Measurements from ENCODE around the gene FBXO10. TPM values are rescaled to one million over a fixed set of nuclear protein-coding genes. Genes with fewer than 3 reads are reported as not detected.

The FBXO10 gene
- total RNA-seq, 2 experiments from 2014 or later: 0.81 to 2.3 TPM

DNA sequence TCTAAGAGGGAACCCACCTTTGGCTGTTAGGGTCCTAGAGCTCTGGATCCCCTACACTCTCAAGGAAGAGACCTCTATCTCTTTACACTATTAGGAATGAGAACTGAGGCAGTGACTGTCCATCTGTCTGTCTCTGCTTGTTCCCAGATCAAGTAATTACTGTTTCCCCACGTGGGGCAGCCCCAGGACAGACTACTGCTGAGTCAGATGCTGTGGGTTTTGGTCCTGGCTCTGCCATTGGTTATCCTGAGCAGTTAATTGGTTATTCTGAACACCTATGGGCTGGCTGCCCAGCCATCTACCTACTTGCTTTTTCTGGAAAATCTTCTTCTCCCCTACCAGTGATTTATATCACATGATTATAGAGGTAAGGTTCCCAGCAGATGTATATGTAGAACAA, 33.3 kb downstream of the FBXO10 start:
- H3K4me3 Mint-ChIP-seq: no peak overlapping the region
- TF ChIP-seq, protein P1, sequence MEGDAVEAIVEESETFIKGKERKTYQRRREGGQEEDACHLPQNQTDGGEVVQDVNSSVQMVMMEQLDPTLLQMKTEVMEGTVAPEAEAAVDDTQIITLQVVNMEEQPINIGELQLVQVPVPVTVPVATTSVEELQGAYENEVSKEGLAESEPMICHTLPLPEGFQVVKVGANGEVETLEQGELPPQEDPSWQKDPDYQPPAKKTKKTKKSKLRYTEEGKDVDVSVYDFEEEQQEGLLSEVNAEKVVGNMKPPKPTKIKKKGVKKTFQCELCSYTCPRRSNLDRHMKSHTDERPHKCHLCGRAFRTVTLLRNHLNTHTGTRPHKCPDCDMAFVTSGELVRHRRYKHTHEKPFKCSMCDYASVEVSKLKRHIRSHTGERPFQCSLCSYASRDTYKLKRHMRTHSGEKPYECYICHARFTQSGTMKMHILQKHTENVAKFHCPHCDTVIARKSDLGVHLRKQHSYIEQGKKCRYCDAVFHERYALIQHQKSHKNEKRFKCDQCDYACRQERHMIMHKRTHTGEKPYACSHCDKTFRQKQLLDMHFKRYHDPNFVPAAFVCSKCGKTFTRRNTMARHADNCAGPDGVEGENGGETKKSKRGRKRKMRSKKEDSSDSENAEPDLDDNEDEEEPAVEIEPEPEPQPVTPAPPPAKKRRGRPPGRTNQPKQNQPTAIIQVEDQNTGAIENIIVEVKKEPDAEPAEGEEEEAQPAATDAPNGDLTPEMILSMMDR (IDR thresholded peaks at IDR 0.05): no peak
- DNase-seq (no peak), ATAC-seq (ENCODE audit: poor library complexity) (no peak)
- ChIA-PET CTCF (no interaction called here), POLR2A (no interaction called here)
- Histone ChIP-seq H3K4me3 (ENCODE audit: low read length) (no peak overlapping the region), H3K36me3 (ENCODE audit: insufficient read depth, low read length) (no peaks in the 10 kb centered on the region), H3K27me3 (ENCODE audit: control insufficient read depth in 1 of 2, insufficient read depth in 2 of 2, low read length in 2 of 2) (no peaks in the 10 kb centered on the region), H3K9me3 (ENCODE audit: control insufficient read depth in 1 of 2, insufficient read depth in 1 of 2, low read length in 2 of 2) (no peaks in the 10 kb centered on the region), H3K4me1 (ENCODE audit: insufficient read depth, low read length) (no peaks in the 10 kb centered on the region), H3K27ac (ENCODE audit: low read depth in 1 of 2, low read length in 2 of 2) (no peak overlapping the region)
- H3K9me3 Mint-ChIP-seq: no peaks in the 10 kb centered on the region
- intact Hi-C loops (cut with DNase I, micrococcal nuclease): no loop called here
- no peaks in the 10 kb centered on the region for H3K4me1 Mint-ChIP-seq (ENCODE audit: low read depth)
- H3K27ac Mint-ChIP-seq: no peak overlapping the region
- H3K27me3 Mint-ChIP-seq: no peaks in the 10 kb centered on the region
- peaks cover 3% of the 10 kb centered on the region for H3K36me3 Mint-ChIP-seq (ENCODE audit: low read depth)

DNA sequence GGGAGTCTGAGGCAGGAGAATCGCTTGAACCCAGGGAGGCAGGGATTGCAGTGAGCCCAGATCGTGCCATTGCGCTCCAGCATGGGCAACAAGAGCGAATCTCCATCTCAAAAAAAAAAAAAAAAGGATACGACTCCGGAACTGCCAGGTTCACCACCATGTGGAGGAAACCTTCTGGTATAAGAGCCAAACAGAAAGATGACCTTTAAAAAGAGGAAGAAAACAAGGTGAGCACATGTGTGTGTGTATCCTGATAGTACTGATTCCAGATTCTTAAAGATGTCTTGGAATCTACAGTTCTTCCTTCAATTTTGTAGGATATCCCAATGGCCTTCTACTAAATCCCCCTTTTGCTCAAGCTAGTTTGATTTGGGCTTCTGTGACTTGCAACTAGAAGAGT, 33.7 kb downstream of the FBXO10 start:
- Histone ChIP-seq H3K36me3 (ENCODE audit: insufficient read depth, low read length) (no peaks in the 10 kb centered on the region), H3K9me3 (ENCODE audit: control insufficient read depth in 1 of 2, insufficient read depth in 1 of 2, low read length in 2 of 2) (no peaks in the 10 kb centered on the region), H3K4me3 (ENCODE audit: low read length) (no peak overlapping the region), H3K27ac (ENCODE audit: low read depth in 1 of 2, low read length in 2 of 2) (no peak overlapping the region), H3K27me3 (ENCODE audit: control insufficient read depth in 1 of 2, insufficient read depth in 2 of 2, low read length in 2 of 2) (no peaks in the 10 kb centered on the region), H3K4me1 (ENCODE audit: insufficient read depth, low read length) (no peaks in the 10 kb centered on the region)
- Mint-ChIP-seq H3K36me3 (ENCODE audit: low read depth) (peaks cover 3% of the 10 kb centered on the region), H3K9me3 (no peaks in the 10 kb centered on the region), H3K4me3 (no peak overlapping the region), H3K27ac (no peak overlapping the region), H3K27me3 (no peaks in the 10 kb centered on the region), H3K4me1 (ENCODE audit: low read depth) (no peaks in the 10 kb centered on the region)
- ChIA-PET POLR2A (no interaction called here), CTCF (no interaction called here)
- intact Hi-C loops (cut with DNase I, micrococcal nuclease): no loop called here
- ATAC-seq (ENCODE audit: poor library complexity) (no peak), DNase-seq (no peak)
- TF ChIP-seq, protein P1 (IDR thresholded peaks at IDR 0.05): no peak

GRCh38 chr9:37541465-37541864, 34.7 kb downstream of the FBXO10 start:
- POLR2A ChIA-PET: no interaction called here
- no peak overlapping the region for H3K27ac ChIP-seq (ENCODE audit: low read depth in 1 of 2, low read length in 2 of 2)
- H3K36me3 Mint-ChIP-seq (ENCODE audit: low read depth): peaks cover 3% of the 10 kb centered on the region
- no peak overlapping the region for H3K27ac Mint-ChIP-seq
- no peak overlapping the region for H3K4me3 ChIP-seq (ENCODE audit: low read length)
- no peaks in the 10 kb centered on the region for H3K4me1 Mint-ChIP-seq (ENCODE audit: low read depth)
- no peak overlapping the region for H3K4me3 Mint-ChIP-seq
- intact Hi-C loops (cut with DNase I, micrococcal nuclease): no loop called here
- no peaks in the 10 kb centered on the region for H3K9me3 ChIP-seq (ENCODE audit: control insufficient read depth in 1 of 2, insufficient read depth in 1 of 2, low read length in 2 of 2)
- TF ChIP-seq, protein P1 (IDR thresholded peaks at IDR 0.05): no peak
- no peaks in the 10 kb centered on the region for H3K9me3 Mint-ChIP-seq
- no peaks in the 10 kb centered on the region for H3K4me1 ChIP-seq (ENCODE audit: insufficient read depth, low read length)
- CTCF ChIA-PET: no interaction called here
- H3K27me3 Mint-ChIP-seq: no peaks in the 10 kb centered on the region
- no peaks in the 10 kb centered on the region for H3K27me3 ChIP-seq (ENCODE audit: control insufficient read depth in 1 of 2, insufficient read depth in 2 of 2, low read length in 2 of 2)
- H3K36me3 ChIP-seq (ENCODE audit: insufficient read depth, low read length): no peaks in the 10 kb centered on the region
- ATAC-seq (ENCODE audit: poor library complexity) (no peak), DNase-seq (no peak)
